Measurements from ENCODE around the gene LINGO3. TPM values are rescaled to one million over a fixed set of nuclear protein-coding genes. Genes with fewer than 3 reads are reported as not detected.

Gene LINGO3
- total RNA-seq, 2 donors from 2014 or later = not detected

GRCh38 chr19:2260341-2260805, 47.6 kb downstream of the LINGO3 start:
- Histone ChIP-seq H3K27me3 (no peaks in the 10 kb centered on the region), H3K9me3 (no peaks in the 10 kb centered on the region), H3K4me1 (no peaks in the 10 kb centered on the region), H3K36me3 (replicated peaks in 1 of 2; ENCODE audit: insufficient read depth in 1 of 2, low read depth in 2 of 2) (no peaks in the 10 kb centered on the region), H3K4me3 (no peak overlapping the region), H3K27ac (no peak overlapping the region)
- DNase-seq (no peak), ATAC-seq (no peak)
- 82 to 83% methylated on average over 11 of the region's 11 CpGs for WGBS, 2 donors
- TF ChIP-seq POLR2A (IDR thresholded peaks at IDR 0.05) (no peak), CTCF (IDR thresholded peaks at IDR 0.05) (no peak)
- intact Hi-C loops (cut with DNase I) = no loop called here

GRCh38 chr19:2259336-2259735, 48.6 kb downstream of the LINGO3 start:
- Histone ChIP-seq H3K9me3 (no peaks in the 10 kb centered on the region), H3K4me3 (no peak overlapping the region), H3K4me1 (no peaks in the 10 kb centered on the region), H3K36me3 (replicated peaks in 1 of 2; ENCODE audit: insufficient read depth in 1 of 2, low read depth in 2 of 2) (no peaks in the 10 kb centered on the region), H3K27ac (no peak overlapping the region), H3K27me3 (no peaks in the 10 kb centered on the region)
- DNase-seq (no peak), ATAC-seq (no peak)
- intact Hi-C loops (cut with DNase I) = no loop called here
- 82 to 86% methylated on average over 5 of the region's 5 CpGs for WGBS, 2 donors
- no peak for TF ChIP-seq CTCF (IDR thresholded peaks at IDR 0.05)
- no peak for TF ChIP-seq POLR2A (IDR thresholded peaks at IDR 0.05)

Other genes starting within 250 kb of the LINGO3 start
- gene MOB3A, start 211.8 kb downstream of the LINGO3 start, total RNA-seq = 10 to 100 TPM; 11.7 to 22.1 TPM
- gene IZUMO4, start 211.2 kb downstream of the LINGO3 start, total RNA-seq = 1 to 10 TPM; 3.4 to 4.0 TPM
- gene AP3D1, start 156.6 kb downstream of the LINGO3 start, total RNA-seq = 100 to 1,000 TPM in 1 of 2 donors, 10 to 100 TPM in 1; 77.0 to 124 TPM
- gene DOT1L, start 144.2 kb downstream of the LINGO3 start, total RNA-seq = 10 to 100 TPM; 10.1 to 44.5 TPM
- 10 to 100 TPM; 47.5 to 89.0 TPM for gene PLEKHJ1, start 71.8 kb downstream of the LINGO3 start, total RNA-seq
- 10 to 100 TPM; 15.5 to 30.1 TPM for gene SF3A2, start 71.3 kb downstream of the LINGO3 start, total RNA-seq
- 10 to 100 TPM in 1 of 2 donors, under 1 TPM in 1; 0.99 to 11.7 TPM for gene AMH, start 58.8 kb downstream of the LINGO3 start, total RNA-seq
- gene JSRP1, start 51.7 kb downstream of the LINGO3 start, total RNA-seq = not detected
- gene PEAK3, start 26.0 kb downstream of the LINGO3 start, total RNA-seq = under 1 TPM; 0.66 to 0.78 TPM
- gene LSM7, start 20.4 kb upstream of the LINGO3 start, total RNA-seq = 10 to 100 TPM; 45.7 to 69.9 TPM
- 100 to 1,000 TPM in 1 of 2 donors, 10 to 100 TPM in 1; 75.8 to 202 TPM for gene SPPL2B, start 20.5 kb upstream of the LINGO3 start, total RNA-seq
- not detected for gene TMPRSS9, start 52.1 kb upstream of the LINGO3 start, total RNA-seq
- 10 to 100 TPM; 16.3 to 36.6 TPM for gene TIMM13, start 119.4 kb upstream of the LINGO3 start, total RNA-seq
- 10 to 100 TPM; 11.7 to 30.0 TPM for gene LMNB2, start 148.8 kb upstream of the LINGO3 start, total RNA-seq
- 10 to 100 TPM; 68.0 to 84.7 TPM for gene GADD45B, start 168.0 kb upstream of the LINGO3 start, total RNA-seq